ENCODE measurements around the gene ZNF787. TPM values are rescaled to one million over a fixed set of nuclear protein-coding genes. Genes with fewer than 3 reads are reported as not detected.

The ZNF787 gene
- total and polyA plus RNA-seq, 2 of the 13 experiments (the other 11 are each of a cell fraction or from before 2014, with no cell fraction given), result 15.1 to 42.8 TPM

- H3K36me3 ChIP-seq (replicated peaks in 1 of 2; ENCODE audit: control insufficient read depth in 1 of 2, insufficient read depth in 2 of 2, low read length in 2 of 2), result peaks cover 24 to 50% of the 10 kb centered on the region in 2 experiments
- no peaks in the 10 kb centered on the region for H3K27me3 ChIP-seq (ENCODE audit: control insufficient read depth in 1 of 2, insufficient read depth in 2 of 2, low read length in 2 of 2)
- H3K79me2 ChIP-seq (ENCODE audit: insufficient read depth, low read length), result peaks cover 70% of the 10 kb centered on the region
- FAIRE-seq, result no peak
- no peak overlapping the region for H3K27ac ChIP-seq (ENCODE audit: extremely low read length, insufficient read depth, low read length)
- no TSS peak for BruUV-seq (replicated peaks)
- peaks cover 36% of the 10 kb centered on the region for H3K4me1 ChIP-seq (ENCODE audit: insufficient read depth, low read length)
- ChIA-PET POLR2A (interaction anchor here (1.9 kb wide), 1 partner anchor 38 kb away, joined by 14 read pairs; no protein-coding TSS in a partner anchor), CTCF (ENCODE audit: low intra/inter-chr PET ratio, low total read pairs) (interaction anchor here (0.7 to 1.4 kb wide), 4 partner anchors 16 to 149 kb away, joined by 3 to 23 read pairs (median 4); partner anchors contain the start of gene ZNF787)
- no peak overlapping the region for H2AFZ ChIP-seq (ENCODE audit: low read length)
- 99% methylated on average over 29 of the region's 29 CpGs for WGBS (ENCODE audit: low lambda C conversion rate)
- no peaks in the 10 kb centered on the region for H3K9me3 ChIP-seq (ENCODE audit: low read length)
- intact Hi-C loops (cut with micrococcal nuclease; ENCODE audit: unreplicated experiment), result loop anchor here (2.0 kb wide), 1 partner anchor 38 kb away; no protein-coding TSS in a partner anchor
- H3K4me2 ChIP-seq (ENCODE audit: low read depth, low read length), result no peak overlapping the region
- no peak for ATAC-seq
- H4K20me1 ChIP-seq (ENCODE audit: insufficient read depth, low read length), result peaks cover 67% of the 10 kb centered on the region
- peak; percentile 39 for TF ChIP-seq RBM22 (optimal IDR thresholded peaks at IDR 0.05; ENCODE audit: low read length)
- no peak for TF ChIP-seq HHEX (CRISPR knock-in tag; IDR thresholded peaks at IDR 0.05)
- peak; percentile 16; the same call in 1 of the 2 replicates for TF ChIP-seq DNMT1 (CRISPR knock-in tag; IDR thresholded peaks at IDR 0.05)
- no peak overlapping the region for H3K9ac ChIP-seq (ENCODE audit: insufficient read depth, low read depth, low read length)
- H3K4me3 ChIP-seq (replicated peaks in 1 of 3; ENCODE audit: insufficient read depth in 1 of 3, low read depth in 2 of 3, low read length in 3 of 3), result no peak overlapping the region
- no peak for DNase-seq (ENCODE audit: low spot score)
- in situ Hi-C loops (cut with HindIII; ENCODE audit: extremely low pct_ligation_motif_present, low pct_unique_long_range_greater_than_20kb), result no loop called here
Observed at GRCh38 chr19:56104423-56104822, 16.7 kb downstream of the ZNF787 start.

- POLR2A ChIA-PET, result no interaction called here
- no TSS peak for BruUV-seq (replicated peaks)
- Histone ChIP-seq H3K27me3 (ENCODE audit: control insufficient read depth in 1 of 2, insufficient read depth in 2 of 2, low read length in 2 of 2) (no peaks in the 10 kb centered on the region; a peak in 1 of 5 replicates), H3K36me3 (replicated peaks in 1 of 2; ENCODE audit: control insufficient read depth in 1 of 2, insufficient read depth in 2 of 2, low read length in 2 of 2) (peaks cover 28 to 59% of the 10 kb centered on the region in 2 experiments), H4K20me1 (ENCODE audit: insufficient read depth, low read length) (peaks cover 57% of the 10 kb centered on the region), H3K9me3 (ENCODE audit: low read length) (no peaks in the 10 kb centered on the region), H3K4me1 (ENCODE audit: insufficient read depth, low read length) (peaks cover 23% of the 10 kb centered on the region), H3K79me2 (ENCODE audit: insufficient read depth, low read length) (peaks cover 57% of the 10 kb centered on the region), H2AFZ (ENCODE audit: low read length) (no peak overlapping the region), H3K4me2 (ENCODE audit: low read depth, low read length) (no peak overlapping the region), H3K4me3 (replicated peaks in 1 of 3; ENCODE audit: insufficient read depth in 1 of 3, low read depth in 2 of 3, low read length in 3 of 3) (no peak overlapping the region), H3K27ac (ENCODE audit: extremely low read length, insufficient read depth, low read length) (no peak overlapping the region), H3K9ac (ENCODE audit: insufficient read depth, low read depth, low read length) (no peak overlapping the region)
- intact Hi-C loops (cut with micrococcal nuclease; ENCODE audit: unreplicated experiment), result no loop called here
- TF ChIP-seq ZNF414 (CRISPR knock-in tag; IDR thresholded peaks at IDR 0.05), result no peak
- TF ChIP-seq DZIP1 (CRISPR knock-in tag; IDR thresholded peaks at IDR 0.05), result no peak
- DNase-seq (ENCODE audit: low spot score) (no peak), ATAC-seq (no peak), FAIRE-seq (no peak)
- CTCF ChIA-PET (ENCODE audit: low intra/inter-chr PET ratio, low total read pairs), result no interaction called here
- 96% methylated on average over 9 of the region's 20 CpGs for WGBS (ENCODE audit: low lambda C conversion rate)
- in situ Hi-C loops (cut with HindIII; ENCODE audit: extremely low pct_ligation_motif_present, low pct_unique_long_range_greater_than_20kb), result no loop called here
Observed at GRCh38 chr19:56103027-56103614, 18.0 kb downstream of the ZNF787 start.

Measured in HepG2 (cell line).